ELF-1 (cell line): ENCODE results near the gene HADHA.

Source experiments
- DNase-seq: peaks from one replicate; pipeline ENCODE4 v3.0.0-alpha.2; 2016; ENCODE audit warnings: low read depth, low spot score

Gene HADHA

DNA sequence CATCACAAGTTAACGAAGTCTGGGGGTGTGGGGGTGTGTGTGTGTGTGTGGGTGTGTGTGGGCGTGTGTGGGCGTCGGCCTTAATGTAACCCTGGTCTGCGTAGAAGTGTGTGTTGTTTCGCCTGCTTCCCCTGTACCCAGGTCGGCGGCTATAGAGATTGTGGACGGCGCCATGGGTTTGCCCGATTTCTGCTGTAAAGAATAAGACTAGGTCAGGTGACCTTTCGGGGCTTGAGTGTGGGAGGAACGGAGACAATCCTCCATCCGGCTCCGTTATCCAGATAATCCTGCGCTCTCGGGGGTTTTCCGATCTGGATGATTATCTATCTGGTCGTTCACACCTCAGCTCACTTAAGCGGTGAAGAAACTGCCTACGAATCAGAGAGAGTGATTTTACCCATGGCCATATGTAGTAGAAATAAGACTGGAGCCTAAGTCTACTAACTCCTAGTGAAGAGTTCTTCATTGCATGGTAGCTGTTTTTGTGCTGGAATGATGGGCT is 850 bp upstream of the HADHA start:
- DNase-seq, result peak; percentile 52

DNA sequence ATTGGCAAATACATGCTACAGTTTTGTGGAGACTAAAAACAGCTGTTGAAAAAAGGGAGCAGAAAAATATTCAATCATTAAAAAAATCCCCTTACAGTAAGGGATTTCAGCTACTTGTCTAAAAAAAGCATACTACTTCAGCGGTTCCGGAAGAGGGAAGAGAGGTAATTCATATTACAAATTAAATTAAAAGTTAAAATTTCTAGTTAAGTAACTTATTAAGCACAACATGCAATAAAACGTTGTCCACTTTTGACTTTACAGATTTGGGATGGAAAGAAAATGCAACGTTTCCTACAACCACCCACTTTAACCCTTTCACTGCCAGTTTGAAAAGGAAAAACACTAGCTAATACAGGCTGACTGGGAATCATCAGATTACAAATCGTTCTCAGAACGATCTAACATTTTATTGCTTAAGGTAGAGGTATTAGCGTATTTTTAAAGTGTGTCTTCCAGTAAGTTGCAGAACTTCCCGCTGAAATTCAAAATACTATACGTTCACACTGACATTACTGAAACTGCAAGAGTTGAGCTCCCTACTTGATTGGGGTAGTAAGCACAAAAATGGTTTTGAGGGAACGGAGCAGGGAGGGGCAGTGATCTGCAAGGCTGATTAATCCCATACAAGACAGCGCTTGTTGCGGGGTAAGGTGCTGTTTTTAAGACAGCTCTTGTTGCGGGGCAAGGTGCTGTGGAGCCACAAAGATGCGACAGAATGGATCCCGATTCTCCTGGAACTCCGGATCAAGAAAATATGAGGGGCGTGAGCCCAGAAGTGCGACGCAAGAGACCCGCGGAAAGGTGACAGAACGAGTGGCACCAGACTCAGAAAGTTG is 743 bp downstream of the HADHA start:
- DNase-seq, result no peak

DNA sequence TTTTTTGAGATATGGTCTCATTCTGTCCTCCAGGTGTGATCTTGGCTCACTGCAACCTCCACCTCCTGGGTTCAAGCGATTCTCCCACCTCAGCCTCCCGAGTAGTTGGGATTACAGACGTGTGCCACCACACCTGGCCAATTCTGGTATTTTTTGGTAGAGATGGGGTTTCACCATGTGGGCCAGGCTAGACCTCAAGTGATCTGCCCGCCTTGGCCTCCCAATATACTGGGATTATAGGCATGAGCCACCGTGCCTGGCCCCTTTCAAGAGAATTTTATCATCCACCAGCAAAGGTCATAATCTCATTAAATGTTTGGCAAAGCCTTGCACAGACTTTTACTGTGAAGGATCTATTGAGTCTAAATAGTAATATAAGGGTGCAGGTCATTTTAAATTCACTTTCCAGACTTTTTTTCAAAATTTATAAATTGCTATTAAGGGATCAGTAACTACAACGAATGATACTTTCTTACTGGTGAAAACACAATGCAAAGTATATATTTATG is 2.5 kb downstream of the HADHA start:
- DNase-seq, result no peak

DNA sequence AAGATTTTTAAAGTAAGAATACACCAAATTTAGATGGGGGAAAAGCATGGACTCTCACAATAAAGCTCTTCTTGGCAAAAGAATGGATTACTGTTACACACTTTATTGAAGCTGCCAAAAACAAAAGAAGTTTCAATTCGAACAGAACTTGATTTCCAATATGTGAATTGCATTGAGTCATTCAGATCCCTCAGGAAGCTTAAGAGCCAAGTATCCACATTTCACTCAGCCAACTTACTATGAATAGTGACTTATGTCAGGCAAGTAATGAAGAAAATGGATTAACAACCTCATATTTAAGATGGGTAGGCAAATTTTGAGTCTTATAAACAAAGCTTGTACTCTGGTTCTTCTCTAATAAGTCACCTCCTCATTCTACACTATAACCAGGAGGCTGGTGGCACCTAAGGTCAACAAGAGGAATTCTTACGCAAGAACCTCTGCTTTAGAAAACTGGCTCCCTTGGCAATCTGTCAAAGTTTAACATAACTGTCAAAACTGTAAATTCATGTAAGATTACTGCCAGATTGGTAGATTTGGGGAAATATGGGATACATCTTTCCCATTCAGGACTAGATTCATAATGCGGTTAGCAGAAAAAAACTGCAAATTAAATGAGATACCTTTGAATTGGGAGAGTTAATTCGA is 6.0 kb downstream of the HADHA start:
- no peak for DNase-seq

DNA sequence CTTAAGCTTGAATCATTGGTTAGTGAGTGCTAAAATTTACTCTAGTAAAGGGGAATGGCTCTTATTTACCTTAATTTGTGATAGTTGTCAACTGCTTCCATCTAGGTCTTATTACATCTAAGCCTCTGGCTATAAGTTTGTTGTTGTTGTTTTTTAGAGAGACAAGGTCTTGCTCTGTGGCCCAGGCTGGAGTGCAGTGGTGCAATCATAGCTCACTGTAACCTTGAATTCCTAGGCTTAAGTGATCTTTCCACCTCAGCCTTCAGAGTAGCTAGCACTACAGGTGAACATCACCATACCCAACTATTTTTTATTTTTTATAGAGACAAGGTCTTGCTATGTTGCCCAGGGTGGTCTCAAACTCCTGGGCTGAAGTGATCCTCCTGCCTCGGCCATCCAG is 6.6 kb downstream of the HADHA start:
- DNase-seq, result no peak

DNA sequence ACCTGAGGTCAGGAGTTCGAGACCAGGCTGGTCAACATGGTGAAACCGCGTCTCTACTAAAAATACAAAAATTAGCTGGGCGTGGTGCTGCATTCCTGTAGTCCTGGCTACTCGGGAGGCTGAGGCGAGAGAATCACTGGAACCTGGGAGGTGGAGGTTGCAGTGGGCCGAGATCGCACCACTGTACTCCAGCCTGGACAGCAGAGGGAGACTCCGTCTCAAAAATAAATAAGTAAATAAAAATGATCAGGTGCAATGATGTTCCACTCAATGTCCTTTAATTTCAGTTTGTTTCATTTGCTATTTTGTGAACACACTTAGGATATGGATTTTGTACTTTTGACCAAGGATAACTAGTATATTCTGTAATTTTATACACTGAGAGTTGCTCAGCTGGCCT is 9.3 kb downstream of the HADHA start:
- DNase-seq, result peak; percentile 38

DNA sequence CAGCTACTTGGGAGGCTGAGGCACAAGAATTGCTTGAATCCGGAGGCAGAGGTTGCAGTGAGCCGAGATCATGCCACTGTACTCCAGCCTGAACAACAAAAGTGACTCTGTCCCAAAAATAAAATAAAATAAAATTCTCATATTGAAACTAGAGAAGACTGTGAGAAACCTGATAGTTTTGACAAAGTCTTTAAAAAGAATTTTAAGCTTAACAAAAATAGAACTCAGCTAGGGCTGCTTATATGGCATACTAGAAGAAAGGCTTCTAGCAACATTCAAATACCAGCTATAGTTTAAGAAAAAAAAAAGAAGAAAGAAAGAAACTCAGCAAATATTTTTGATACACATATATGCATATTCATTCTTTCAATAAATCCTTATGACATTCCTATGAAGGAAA is 13.6 kb downstream of the HADHA start:
- no peak for DNase-seq

GRCh38 chr2:26229595-26229994 is 14.8 kb downstream of the HADHA start:
- no peak for DNase-seq

DNA sequence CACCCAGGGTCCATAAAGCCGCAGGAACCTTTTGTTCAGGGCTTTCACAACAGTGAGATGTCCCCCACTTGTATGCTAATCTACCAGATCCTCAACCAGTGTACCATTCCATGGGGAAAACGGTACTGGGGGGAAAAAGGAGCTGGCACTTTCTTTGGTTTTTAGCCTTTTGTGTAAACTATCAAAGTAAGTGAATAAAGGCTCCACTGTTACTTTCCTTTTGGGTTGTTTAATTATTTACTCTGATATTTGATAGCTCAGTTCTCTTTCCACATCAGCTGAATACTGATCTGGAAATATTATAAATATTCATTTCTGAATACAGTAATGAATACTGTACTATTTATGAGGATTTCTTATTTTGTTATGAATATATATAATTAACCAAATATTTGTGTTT is 20.3 kb downstream of the HADHA start:
- no peak for DNase-seq

- no peak for DNase-seq
Observed at GRCh38 chr2:26223018-26223417, 21.4 kb downstream of the HADHA start.

GRCh38 chr2:26217720-26218119 is 26.7 kb downstream of the HADHA start:
- no peak for DNase-seq

DNA sequence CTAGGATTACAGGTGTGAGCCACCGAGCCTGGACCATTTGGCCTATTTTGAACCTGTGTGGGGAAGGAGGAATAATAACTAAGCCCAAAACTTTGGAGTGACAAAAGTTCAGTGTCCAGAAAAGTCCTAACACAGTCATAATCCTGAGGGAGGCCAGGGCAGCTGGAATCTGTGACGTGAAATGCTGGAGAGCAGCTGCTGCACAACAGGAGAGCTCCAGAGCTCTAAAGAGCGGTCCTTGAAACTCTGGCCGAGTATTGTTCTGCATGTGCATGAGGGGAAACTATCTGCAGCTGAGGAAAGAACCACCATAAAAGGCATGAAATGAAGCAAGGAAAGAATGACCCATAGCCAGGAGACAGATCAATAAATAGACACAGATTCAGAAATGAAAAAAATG is 27.8 kb downstream of the HADHA start:
- no peak for DNase-seq

DNA sequence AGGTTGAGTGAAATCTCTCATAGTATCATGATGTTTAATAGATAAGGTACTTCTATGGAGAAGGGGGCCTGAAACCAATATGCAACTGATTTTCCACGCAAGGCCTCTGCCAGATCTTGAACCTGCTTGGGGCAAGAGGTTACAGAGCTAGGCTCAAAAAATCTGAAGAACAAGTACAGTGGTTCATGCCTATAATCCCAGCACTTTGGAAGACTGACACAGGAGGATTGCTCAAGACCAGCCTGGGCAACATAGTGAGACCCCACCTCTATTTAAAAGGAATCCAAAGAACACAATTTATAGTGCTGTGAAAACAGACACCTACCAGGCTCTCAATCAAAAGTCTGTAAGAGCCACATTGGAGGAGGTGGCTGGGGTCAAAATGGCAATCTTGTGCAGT is 28.6 kb downstream of the HADHA start:
- DNase-seq, result no peak

GRCh38 chr2:26214759-26215158 is 29.7 kb downstream of the HADHA start:
- no peak for DNase-seq

GRCh38 chr2:26212011-26212410 is 32.4 kb downstream of the HADHA start:
- no peak for DNase-seq

DNA sequence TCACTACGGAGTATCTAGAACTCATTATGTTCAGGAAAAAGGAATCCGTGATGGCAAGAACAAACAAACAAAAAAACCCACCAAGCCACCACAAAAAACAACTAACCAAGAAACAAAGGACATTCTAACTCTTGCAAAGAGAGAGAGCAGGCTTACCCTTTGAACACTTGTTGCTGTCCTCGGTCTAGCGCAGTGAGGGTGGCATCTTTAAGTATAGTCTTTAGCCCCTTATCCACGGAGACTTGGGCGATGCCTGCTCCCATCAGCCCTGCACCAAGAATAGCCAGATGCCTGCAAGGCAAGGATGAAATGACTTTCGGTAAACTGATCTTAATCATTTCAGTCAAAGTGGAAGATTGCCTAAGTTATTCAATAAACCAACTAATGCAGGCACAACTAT is 40.5 kb downstream of the HADHA start:
- no peak for DNase-seq

DNA sequence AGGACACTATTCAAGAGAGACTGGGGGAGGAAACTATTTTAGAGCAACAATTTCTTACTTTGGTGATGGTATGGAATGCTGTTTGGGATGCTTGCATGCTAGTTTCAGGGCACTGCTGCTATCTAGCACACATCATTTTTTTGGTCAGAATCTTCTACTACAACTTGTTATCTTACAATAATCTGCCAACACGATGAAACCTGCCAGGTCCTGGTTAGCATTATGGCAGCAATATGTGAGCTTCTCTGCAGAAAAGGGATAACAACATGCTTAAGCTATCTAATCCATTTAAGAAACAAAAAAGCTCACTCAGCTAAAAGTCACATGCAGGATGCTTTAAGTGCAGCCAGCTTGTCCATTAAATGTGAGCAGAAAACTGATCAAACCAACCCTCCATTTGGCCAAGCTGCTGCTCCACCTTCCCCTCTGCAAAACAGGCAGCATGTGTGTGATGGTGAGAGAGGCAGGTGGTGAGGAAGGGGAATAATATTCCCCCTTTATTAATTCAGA is 41.4 kb downstream of the HADHA start:
- no peak for DNase-seq

DNA sequence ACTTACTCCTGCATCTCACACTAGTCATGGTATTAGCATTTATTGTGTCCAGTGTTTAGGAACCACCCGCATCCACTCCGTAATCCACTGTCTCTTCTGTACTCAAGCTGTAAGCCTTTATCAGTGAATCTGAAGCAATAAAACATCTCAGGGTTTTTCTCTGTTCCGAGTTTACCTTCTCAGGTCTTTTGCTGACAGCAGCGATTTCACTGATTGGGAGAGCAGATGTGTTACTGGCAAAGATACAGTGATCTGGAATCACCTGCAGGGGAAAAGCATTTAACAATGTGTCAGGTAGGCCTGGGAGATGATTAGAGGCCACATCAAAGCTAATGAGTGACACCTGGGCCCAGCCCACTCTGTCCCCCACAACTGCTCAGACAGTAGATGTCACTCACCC is 46.9 kb downstream of the HADHA start:
- DNase-seq, result no peak

- DNase-seq, result no peak
Observed at GRCh38 chr2:26196683-26197418, 47.6 kb downstream of the HADHA start.

GRCh38 chr2:26195040-26195984 is 49.1 kb downstream of the HADHA start:
- DNase-seq, result no peak
